SK-N-SH (cell line): ENCODE results near the gene TMEM191C. TPM values are rescaled to one million over a fixed set of nuclear protein-coding genes. Genes with fewer than 3 reads are reported as not detected.
"Not testable (repeated sequence)": the region's sequence is repeated elsewhere in the genome, so short reads cannot be mapped to it uniquely, and the experiment has no call there.

Experiments
- CTCF ChIA-PET: fragments of 300-600, 350-600 bp; formaldehyde crosslinking; extraction: SDS; loops from one replicate; lab custom pipeline; 2021; lab: Yijun Ruan, JAX
- POLR2A ChIA-PET: fragments of 350-600 bp; sonication (Branson Sonifier 250); formaldehyde crosslinking; extraction: SDS; loops from one replicate; lab custom pipeline; 2020; ENCODE audit warnings: antibody characterized with exemption, inconsistent platforms; lab: Yijun Ruan, JAX
- DNase-seq: peaks from one replicate; pipeline ENCODE4 v3.0.0; 2012
- H2AFZ ChIP-seq: fragments of 200-600 bp; sonication (generic); 2 replicates; pipeline ENCODE4 v1.8.1; 2016; ENCODE audit warnings: antibody characterized with exemption, mild to moderate bottlenecking, low read depth
- H3F3A ChIP-seq: fragments of 200-600 bp; sonication (generic); replicated peaks from 2 replicates; pipeline ENCODE3; 2016; ENCODE audit warnings: antibody characterized with exemption, mild to moderate bottlenecking; ENCODE audit not compliant: insufficient read depth
- H3K27ac ChIP-seq, 2 experiments: fragments of 200-500 bp in 1 of 2; fragments of 200-600 bp in 1 of 2; sonication (Bioruptor generic) in 1 of 2; sonication (generic), shearing (Covaris generic) in 1 of 2; 2 replicates each; pipeline versions ENCODE4 v1.5.1 to v1.6.1; 2014 to 2016; ENCODE audit warnings: low read depth in 2 of 2, inconsistent platforms in 1 of 2, low read length in 1 of 2, mild to moderate bottlenecking in 1 of 2, mixed read lengths in 1 of 2
- H3K27me3 ChIP-seq: fragments of 200-600 bp; sonication (generic), shearing (Covaris generic); 2 replicates; pipeline ENCODE4 v1.6.1; 2016; ENCODE audit warnings: mixed run types; ENCODE audit not compliant: insufficient read depth
- H3K36me3 ChIP-seq, 2 experiments: fragments of 200-500 bp in 1 of 2; fragments of 200-600 bp in 1 of 2; sonication (Bioruptor generic) in 1 of 2; sonication (generic) in 1 of 2; replicated peaks in 1 of 2; 2 replicates each; pipeline versions ENCODE3 to v1.5.1; 2014 to 2016; ENCODE audit warnings: low read length in 1 of 2, mild to moderate bottlenecking in 1 of 2; ENCODE audit not compliant: insufficient read depth in 2 of 2, control insufficient read depth in 1 of 2
- H3K4me1 ChIP-seq, 2 experiments: fragments of 200-500 bp in 1 of 2; fragments of 200-600 bp in 1 of 2; sonication (Bioruptor generic) in 1 of 2; sonication (generic), shearing (Covaris generic) in 1 of 2; 2 replicates each; pipeline versions ENCODE4 v1.5.1 to v1.6.1; 2014 to 2016; ENCODE audit warnings: low read depth in 1 of 2, low read length in 1 of 2, mixed run types in 1 of 2; ENCODE audit not compliant: insufficient read depth in 2 of 2, control insufficient read depth in 1 of 2
- H3K4me2 ChIP-seq: fragments of 200-600 bp; sonication (generic), shearing (Covaris generic); 2 replicates; pipeline ENCODE4 v1.6.1; 2017; ENCODE audit warnings: mixed run types
- H3K4me3 ChIP-seq, 2 experiments: fragments of 200-500 bp in 1 of 2; fragments of 200-600 bp in 1 of 2; sonication (Bioruptor generic) in 1 of 2; sonication (generic), shearing (Covaris generic) in 1 of 2; 2 replicates each; pipeline versions ENCODE4 v1.5.1 to v1.8.1; 2014 to 2016; ENCODE audit warnings: low read depth in 2 of 2, inconsistent platforms in 1 of 2, low read length in 1 of 2, mild to moderate bottlenecking in 1 of 2, mixed read lengths in 1 of 2, moderate library complexity in 1 of 2
- H3K79me2 ChIP-seq: fragments of 200-600 bp; sonication (generic); 2 replicates; pipeline ENCODE4 v1.8.1; 2017; ENCODE audit warnings: mild to moderate bottlenecking; ENCODE audit not compliant: insufficient read depth
- H3K9ac ChIP-seq: fragments of 200-600 bp; sonication (generic); 2 replicates; pipeline ENCODE4 v1.6.1; 2017; ENCODE audit warnings: mixed run types
- H3K9me2 ChIP-seq: fragments of 200-600 bp; sonication (generic); 2 replicates; pipeline ENCODE4 v1.6.1; 2017; ENCODE audit warnings: mixed run types
- H3K9me3 ChIP-seq: fragments of 200-600 bp; sonication (generic); 2 replicates; pipeline ENCODE4 v1.6.1; 2017; ENCODE audit warnings: mixed run types, mild to moderate bottlenecking, moderate library complexity
- H4K20me1 ChIP-seq: fragments of 200-600 bp; sonication (generic); 2 replicates; pipeline ENCODE4 v1.6.1; 2017; ENCODE audit warnings: mild to moderate bottlenecking, mixed run types; ENCODE audit not compliant: insufficient read depth
- WGBS: methylation state at CpG from one replicate; pipeline ENCODE4 v1.1.6; 2017; ENCODE audit warnings: low lambda C conversion rate; 5-methylcytosine and 5-hydroxymethylcytosine counted together
- polyA plus RNA-seq, 3 experiments: library from polyadenylated mRNA; depleted of rRNA; stranded (reverse); fragments of >200 nt; gene quantifications; 2 replicates each; pipeline ENCODE4 v1.2.3, GENCODE V29; 2012

Gene TMEM191C
- polyA plus RNA-seq, 1 of the 3 experiments (the other 2 are of a cell fraction): 3.4 TPM

- H3K4me1 ChIP-seq, DNase-seq, H3F3A ChIP-seq, H3K79me2 ChIP-seq, CTCF ChIA-PET, H3K9me3 ChIP-seq, H3K27ac ChIP-seq, H4K20me1 ChIP-seq, POLR2A ChIA-PET, H3K36me3 ChIP-seq, H3K4me3 ChIP-seq, H3K9me2 ChIP-seq, H2AFZ ChIP-seq, H3K9ac ChIP-seq, H3K27me3 ChIP-seq, H3K4me2 ChIP-seq: not testable (repeated sequence)
- WGBS: no CpG with 5 or more reads among the region's 13 CpGs
These were observed 6.5 kb downstream of the TMEM191C start for GRCh38 chr22:21473664-21474063.

GRCh38 chr22:21484039-21484438 lies 16.9 kb downstream of the TMEM191C start:
- H3K4me3 ChIP-seq, H3K27ac ChIP-seq, H3K4me2 ChIP-seq, H3K9ac ChIP-seq, H2AFZ ChIP-seq, H3K36me3 ChIP-seq, H3F3A ChIP-seq, CTCF ChIA-PET, DNase-seq, H3K9me2 ChIP-seq, H3K79me2 ChIP-seq, H4K20me1 ChIP-seq, H3K9me3 ChIP-seq, POLR2A ChIA-PET, H3K4me1 ChIP-seq, H3K27me3 ChIP-seq: not testable (repeated sequence)
- 100% methylated on average over 3 of the region's 14 CpGs for WGBS

GRCh38 chr22:21487723-21488122 lies 20.5 kb downstream of the TMEM191C start:
- H4K20me1 ChIP-seq, H3K27me3 ChIP-seq, H3K9me3 ChIP-seq, H3K4me3 ChIP-seq, POLR2A ChIA-PET, H3K4me1 ChIP-seq, H3K36me3 ChIP-seq, H3K9me2 ChIP-seq, H3F3A ChIP-seq, H2AFZ ChIP-seq, CTCF ChIA-PET, H3K4me2 ChIP-seq, H3K27ac ChIP-seq, H3K79me2 ChIP-seq, H3K9ac ChIP-seq, DNase-seq: not testable (repeated sequence)
- no CpG with 5 or more reads among the region's 17 CpGs for WGBS

GRCh38 chr22:21489149-21489680 lies 22.0 kb downstream of the TMEM191C start:
- POLR2A ChIA-PET, H3K79me2 ChIP-seq, H4K20me1 ChIP-seq, H3K4me3 ChIP-seq, H3K9me2 ChIP-seq, H3K27ac ChIP-seq, DNase-seq, H3K9me3 ChIP-seq, H3K36me3 ChIP-seq, H3K4me1 ChIP-seq, H3F3A ChIP-seq, H3K27me3 ChIP-seq, H2AFZ ChIP-seq, H3K9ac ChIP-seq, H3K4me2 ChIP-seq, CTCF ChIA-PET: not testable (repeated sequence)
- no CpG with 5 or more reads among the region's 11 CpGs for WGBS

- H3K79me2 ChIP-seq, POLR2A ChIA-PET, H3K4me1 ChIP-seq, H3F3A ChIP-seq, H3K27me3 ChIP-seq, H3K9me3 ChIP-seq, H3K4me2 ChIP-seq, CTCF ChIA-PET, H3K27ac ChIP-seq, H3K9ac ChIP-seq, H3K9me2 ChIP-seq, H3K4me3 ChIP-seq, H4K20me1 ChIP-seq, DNase-seq, H2AFZ ChIP-seq, H3K36me3 ChIP-seq: not testable (repeated sequence)
- no CpG with 5 or more reads among the region's 6 CpGs for WGBS
These were observed 23.4 kb downstream of the TMEM191C start for GRCh38 chr22:21490556-21490955.

GRCh38 chr22:21492271-21492670 lies 25.1 kb downstream of the TMEM191C start:
- DNase-seq, H3K4me3 ChIP-seq, CTCF ChIA-PET, H3K36me3 ChIP-seq, H3K9me3 ChIP-seq, H3K27ac ChIP-seq, H3K27me3 ChIP-seq, H3K79me2 ChIP-seq, H2AFZ ChIP-seq, H3K9me2 ChIP-seq, H4K20me1 ChIP-seq, H3K4me2 ChIP-seq, H3K9ac ChIP-seq, H3F3A ChIP-seq, H3K4me1 ChIP-seq, POLR2A ChIA-PET: not testable (repeated sequence)
- WGBS: no CpG with 5 or more reads among the region's 8 CpGs
